WTC11 (cell line): Measurements from ENCODE around the gene IPCEF1. TPM values are rescaled to one million over a fixed set of nuclear protein-coding genes. Genes with fewer than 3 reads are reported as not detected.

ENCODE experiments used
- ATAC-seq: fragments of 200-7000 bp; cut with Tn5 transposase; 2 replicates; pipeline ENCODE4 v1.10.0; 2021; ENCODE audit warnings: mild to moderate bottlenecking, moderate library complexity
- CTCF ChIA-PET: fragments of 300-600 bp; sonication (Branson Sonifier 250); formaldehyde crosslinking; loops from one replicate; lab custom pipeline; 2021; ENCODE audit warnings: antibody characterized with exemption; lab: Charles Lee
- POLR2A ChIA-PET: fragments of 350-600 bp; sonication (Branson Sonifier 250); formaldehyde crosslinking; loops from one replicate; lab custom pipeline; 2021; ENCODE audit warnings: antibody characterized with exemption; lab: Charles Lee
- DNase-seq: peaks from one replicate; pipeline ENCODE4 v3.0.0; 2021; ENCODE audit warnings: low spot score
- H3K27ac Mint-ChIP-seq: 2 replicates; pipeline ENCODE4 v1.8.0; 2021; ENCODE audit warnings: mixed read lengths
- H3K27me3 Mint-ChIP-seq: 2 replicates; pipeline ENCODE4 v1.8.0; 2021; ENCODE audit warnings: low read depth, mild to moderate bottlenecking, moderate library complexity, mixed read lengths
- H3K36me3 Mint-ChIP-seq: 2 replicates; pipeline ENCODE4 v1.8.0; 2021; ENCODE audit warnings: mixed read lengths
- H3K4me1 Mint-ChIP-seq: 2 replicates; pipeline ENCODE4 v1.8.0; 2022; ENCODE audit warnings: mixed read lengths
- H3K4me3 Mint-ChIP-seq: 2 replicates; pipeline ENCODE4 v1.8.0; 2021; ENCODE audit warnings: mild to moderate bottlenecking, moderate library complexity, mixed read lengths
- H3K9me3 Mint-ChIP-seq: 2 replicates; pipeline ENCODE4 v1.8.0; 2021; ENCODE audit warnings: mixed read lengths
- ARID4B ChIP-seq: sonication (generic); formaldehyde crosslinking; IDR thresholded peaks from 2 replicates; pipeline ENCODE4 v1.8.0; 2023; ENCODE audit warnings: missing genetic modification reagents, mild to moderate bottlenecking, borderline replicate concordance
- ATF3 ChIP-seq: sonication (generic); formaldehyde crosslinking; conservative IDR thresholded peaks from 2 replicates; pipeline ENCODE4 v1.8.1; 2022; ENCODE audit warnings: mild to moderate bottlenecking, missing genetic modification reagents
- ATF6 ChIP-seq: sonication (generic); formaldehyde crosslinking; IDR thresholded peaks from 2 replicates; pipeline ENCODE4 v1.8.1; 2023; ENCODE audit warnings: mild to moderate bottlenecking, missing genetic modification reagents
- E2F1 ChIP-seq: sonication (generic); formaldehyde crosslinking; IDR thresholded peaks from 2 replicates; pipeline ENCODE4 v1.8.0; 2022; ENCODE audit warnings: mild to moderate bottlenecking, missing genetic modification reagents
- FOXP1 ChIP-seq: sonication (generic); formaldehyde crosslinking; IDR thresholded peaks from 2 replicates; pipeline ENCODE4 v1.8.0; 2022; ENCODE audit warnings: missing genetic modification reagents, mild to moderate bottlenecking, moderate library complexity, borderline replicate concordance
- IRF1 ChIP-seq: sonication (generic); formaldehyde crosslinking; IDR thresholded peaks from 2 replicates; pipeline ENCODE4 v1.8.0; 2023; ENCODE audit warnings: missing genetic modification reagents
- IRF2 ChIP-seq: sonication (generic); formaldehyde crosslinking; IDR thresholded peaks from 2 replicates; pipeline ENCODE4 v1.8.0; 2022; ENCODE audit warnings: low read depth, missing genetic modification reagents, borderline replicate concordance
- KAT7 ChIP-seq: sonication (generic); formaldehyde crosslinking; IDR thresholded peaks from 2 replicates; pipeline ENCODE4 v1.8.1; 2023; ENCODE audit warnings: missing genetic modification reagents, mild to moderate bottlenecking, borderline replicate concordance
- MLX ChIP-seq: sonication (generic); formaldehyde crosslinking; IDR thresholded peaks from 2 replicates; pipeline ENCODE4 v1.8.1; 2023; ENCODE audit warnings: mild to moderate bottlenecking, missing genetic modification reagents, moderate library complexity
- MYBL2 ChIP-seq: sonication (generic); formaldehyde crosslinking; IDR thresholded peaks from 2 replicates; pipeline ENCODE4 v1.8.1; 2023; ENCODE audit warnings: mild to moderate bottlenecking, moderate library complexity, missing genetic modification reagents
- NFE2L1 ChIP-seq: sonication (generic); formaldehyde crosslinking; IDR thresholded peaks from 2 replicates; pipeline ENCODE4 v1.8.1; 2023; ENCODE audit warnings: missing genetic modification reagents
- RORB ChIP-seq: fragments of 250-450 bp; sonication (Bioruptor Pico); IDR thresholded peaks from 2 replicates; pipeline ENCODE4 v1.9.0; 2021; ENCODE audit warnings: mild to moderate bottlenecking
- TCF7 ChIP-seq: sonication (generic); formaldehyde crosslinking; IDR thresholded peaks from 2 replicates; pipeline ENCODE4 v1.8.0; 2022; ENCODE audit warnings: mild to moderate bottlenecking, low read depth, missing genetic modification reagents, moderate library complexity
- USF2 ChIP-seq: sonication (generic); formaldehyde crosslinking; IDR thresholded peaks from 2 replicates; pipeline ENCODE4 v1.8.1; 2023; ENCODE audit warnings: mild to moderate bottlenecking, missing genetic modification reagents, moderate library complexity
- ZBTB21 ChIP-seq: sonication (generic); formaldehyde crosslinking; IDR thresholded peaks from 2 replicates; pipeline ENCODE4 v1.8.1; 2023; ENCODE audit warnings: mild to moderate bottlenecking, missing genetic modification reagents, borderline replicate concordance
- ZNF219 ChIP-seq: sonication (generic); formaldehyde crosslinking; IDR thresholded peaks from 2 replicates; pipeline ENCODE4 v1.8.0; 2023; ENCODE audit warnings: missing genetic modification reagents, mild to moderate bottlenecking, borderline replicate concordance
- ZNF317 ChIP-seq: sonication (generic); formaldehyde crosslinking; IDR thresholded peaks from 2 replicates; pipeline ENCODE4 v1.8.1; 2023; ENCODE audit warnings: low read depth, mild to moderate bottlenecking, moderate library complexity, missing genetic modification reagents, borderline replicate concordance
- total RNA-seq: library from RNA; stranded (reverse); gene quantifications from 3 replicates; pipeline ENCODE4 v1.2.3, GENCODE V29; 2021

Gene IPCEF1
- total RNA-seq, 1 experiment from 2014 or later, result 1.3 TPM

- TF ChIP-seq IRF2 (CRISPR knock-in tag) (no peak), E2F1 (CRISPR knock-in tag) (no peak), USF2 (CRISPR knock-in tag) (no peak), ARID4B (CRISPR knock-in tag) (no peak), FOXP1 (CRISPR knock-in tag) (no peak), KAT7 (CRISPR knock-in tag) (no peak), ATF6 (CRISPR knock-in tag) (no peak), ATF3 (CRISPR knock-in tag) (no peak)
- TF ChIP-seq, all 79 proteins: peak for 0
These were observed 125.5 kb downstream of the IPCEF1 start (continued) for GRCh38 chr6:154230910-154231595.

GRCh38 chr6:154230393-154230792, 126.2 kb downstream of the IPCEF1 start:
- H3K36me3 Mint-ChIP-seq, result no peaks in the 10 kb centered on the region
- H3K27me3 Mint-ChIP-seq, result no peaks in the 10 kb centered on the region
- no peaks in the 10 kb centered on the region for H3K9me3 Mint-ChIP-seq
- ATAC-seq (no peak), DNase-seq (no peak)
- H3K4me3 Mint-ChIP-seq, result no peak overlapping the region
- ChIA-PET CTCF (no interaction called here), POLR2A (no interaction called here)
- H3K27ac Mint-ChIP-seq, result no peak overlapping the region
- H3K4me1 Mint-ChIP-seq, result peaks cover 8% of the 10 kb centered on the region
- no peak for TF ChIP-seq NFE2L1 (CRISPR knock-in tag)
- no peak for TF ChIP-seq TCF7 (CRISPR knock-in tag)
- TF ChIP-seq ZNF317 (CRISPR knock-in tag), result no peak
- TF ChIP-seq MLX (CRISPR knock-in tag), result no peak
- no peak for TF ChIP-seq ZBTB21 (CRISPR knock-in tag)
- TF ChIP-seq MYBL2 (CRISPR knock-in tag), result no peak
- no peak for TF ChIP-seq RORB (CRISPR knock-in tag)
- no peak for TF ChIP-seq IRF1
- TF ChIP-seq ZNF219 (CRISPR knock-in tag), result no peak
- no peak for TF ChIP-seq ARID4B (CRISPR knock-in tag)
